Smooth muscle cell of the brain vasculature (primary cell): ENCODE measurements around the gene SIRT3.

Experiments
- DNase-seq: peaks from one replicate; pipeline ENCODE4 v3.0.0-alpha.2; 2012; ENCODE audit warnings: low read depth, low spot score

SIRT3 gene

GRCh38 chr11:235997-236773 is at the start of gene SIRT3:
TSS of gene SIRT3 (minus strand) at chr11:236342. CDS start at chr11:236328, 14 bp downstream.
- peak; percentile 24 for DNase-seq

GRCh38 chr11:285894-286220 is 49.7 kb upstream of the SIRT3 start:
- DNase-seq: no peak

- no peak for DNase-seq
These were observed 49.1 kb upstream of the SIRT3 start for GRCh38 chr11:285021-285893.

- DNase-seq: no peak
These were observed 48.2 kb upstream of the SIRT3 start for GRCh38 chr11:284105-285020.

GRCh38 chr11:283405-284104 is 47.4 kb upstream of the SIRT3 start:
- DNase-seq: no peak

GRCh38 chr11:282630-283360 is 46.7 kb upstream of the SIRT3 start:
- no peak for DNase-seq

- no peak for DNase-seq
These were observed 46.0 kb upstream of the SIRT3 start for GRCh38 chr11:282171-282570.

- no peak for DNase-seq
These were observed 45.5 kb upstream of the SIRT3 start for GRCh38 chr11:281486-282161.

- no peak for DNase-seq
These were observed 44.8 kb upstream of the SIRT3 start for GRCh38 chr11:280706-281485.

- DNase-seq: no peak
These were observed 44.0 kb upstream of the SIRT3 start for GRCh38 chr11:279966-280705.

GRCh38 chr11:279040-279965 is 43.2 kb upstream of the SIRT3 start:
- no peak for DNase-seq

GRCh38 chr11:278001-278951 is 42.1 kb upstream of the SIRT3 start, which contains the start of gene NLRP6:
TSS of gene NLRP6 (plus strand) at chr11:278407. CDS start at chr11:278570, 163 bp downstream.
- no peak for DNase-seq

GRCh38 chr11:276219-276618 is 40.1 kb upstream of the SIRT3 start:
- DNase-seq: no peak

- no peak for DNase-seq
These were observed 36.7 kb upstream of the SIRT3 start for GRCh38 chr11:272931-273198.

GRCh38 chr11:272195-272930 is 36.2 kb upstream of the SIRT3 start:
- no peak for DNase-seq

GRCh38 chr11:271319-271715 is 35.2 kb upstream of the SIRT3 start:
- DNase-seq: no peak
